ENCODE data around the gene TPK1.
A peak's percentile ranks its signal among the peaks of the same experiment; 100 is the strongest.
"Not testable (repeated sequence)": the region's sequence is repeated elsewhere in the genome, so short reads cannot be mapped to it uniquely, and the experiment has no call there.

TPK1 gene

GRCh38 chr7:144474800-144475615, 360.8 kb downstream of the TPK1 start:
- DNase-seq (ENCODE audit: low spot score): no peak

- DNase-seq (ENCODE audit: low spot score): no peak
These were observed 361.5 kb downstream of the TPK1 start for GRCh38 chr7:144474363-144474762.

GRCh38 chr7:144473908-144474307, 361.9 kb downstream of the TPK1 start:
- no peak for DNase-seq (ENCODE audit: low spot score)

- no peak for DNase-seq (ENCODE audit: low spot score)
These were observed 365.8 kb downstream of the TPK1 start for GRCh38 chr7:144470078-144470477.

- DNase-seq (ENCODE audit: low spot score): no peak
These were observed 366.7 kb downstream of the TPK1 start for GRCh38 chr7:144468990-144469732.

- no peak for DNase-seq (ENCODE audit: low spot score)
These were observed 376.2 kb downstream of the TPK1 start for GRCh38 chr7:144459635-144460034.

GRCh38 chr7:144455040-144455404, 380.8 kb downstream of the TPK1 start:
- DNase-seq (ENCODE audit: low spot score): no peak

- no peak for DNase-seq (ENCODE audit: low spot score)
These were observed 381.4 kb downstream of the TPK1 start for GRCh38 chr7:144454256-144455039.

GRCh38 chr7:144452064-144452463, 383.8 kb downstream of the TPK1 start:
- DNase-seq (ENCODE audit: low spot score): no peak

- no peak for DNase-seq (ENCODE audit: low spot score)
These were observed 390.3 kb downstream of the TPK1 start for GRCh38 chr7:144445590-144445989.

- DNase-seq (ENCODE audit: low spot score): no peak
These were observed 396.1 kb downstream of the TPK1 start for GRCh38 chr7:144439717-144440205.

GRCh38 chr7:144438759-144439158, 397.1 kb downstream of the TPK1 start:
- no peak for DNase-seq (ENCODE audit: low spot score)

GRCh38 chr7:144437370-144438191, 398.3 kb downstream of the TPK1 start:
- peak; percentile 56 for DNase-seq (ENCODE audit: low spot score)

- no peak for DNase-seq (ENCODE audit: low spot score)
These were observed 399.4 kb downstream of the TPK1 start for GRCh38 chr7:144436500-144436899.

GRCh38 chr7:144428431-144428830, 407.4 kb downstream of the TPK1 start:
- DNase-seq (ENCODE audit: low spot score): no peak

GRCh38 chr7:144427539-144427938, 408.3 kb downstream of the TPK1 start:
- DNase-seq (ENCODE audit: low spot score): not testable (repeated sequence)

GRCh38 chr7:144418931-144419330, 416.9 kb downstream of the TPK1 start:
- DNase-seq (ENCODE audit: low spot score): not testable (repeated sequence)

- DNase-seq (ENCODE audit: low spot score): no peak
These were observed 419.5 kb downstream of the TPK1 start for GRCh38 chr7:144416341-144416740.

GRCh38 chr7:144415858-144416257, 420.0 kb downstream of the TPK1 start:
- no peak for DNase-seq (ENCODE audit: low spot score)

GRCh38 chr7:144414815-144415214, 421.0 kb downstream of the TPK1 start:
- no peak for DNase-seq (ENCODE audit: low spot score)

GRCh38 chr7:144410441-144410840, 425.4 kb downstream of the TPK1 start:
- no peak for DNase-seq (ENCODE audit: low spot score)

GRCh38 chr7:144408121-144408520, 427.7 kb downstream of the TPK1 start:
- no peak for DNase-seq (ENCODE audit: low spot score)

Measured in AG20443 (cell line).